ENCODE data around the gene LCE2D.
"Not testable (repeated sequence)": the region's sequence is repeated elsewhere in the genome, so short reads cannot be mapped to it uniquely, and the experiment has no call there.

GRCh38 chr1:152666171-152666570 lies 3.0 kb downstream of the LCE2D start:
- TF ChIP-seq CTCF (IDR thresholded peaks at IDR 0.05); ZFX (IDR thresholded peaks at IDR 0.05; ENCODE audit: borderline replicate concordance): not testable (repeated sequence)
